22Rv1 (cell line): Measurements from ENCODE around the gene CYP21A2.
"Not testable (repeated sequence)": the region's sequence is repeated elsewhere in the genome, so short reads cannot be mapped to it uniquely, and the experiment has no call there.

Experiments
- CTCF ChIP-seq: fragments of 450-650 bp; IDR thresholded peaks from 2 replicates; pipeline ENCODE4 v1.5.1; 2017; ENCODE audit warnings: mild to moderate bottlenecking
- ZFX ChIP-seq: fragments of 450-650 bp; IDR thresholded peaks from 2 replicates; pipeline ENCODE4 v1.6.1; 2017; ENCODE audit warnings: antibody characterized with exemption, borderline replicate concordance

GRCh38 chr6:32068315-32068714 lies 30.1 kb downstream of the CYP21A2 start:
- TF ChIP-seq ZFX, CTCF: not testable (repeated sequence)
